HEK293 (cell line): Measurements from ENCODE around the gene ZNF219.

Experiments
- CTCF ChIA-PET: fragments of 350-600 bp; formaldehyde crosslinking; extraction: SDS; loops from one replicate; lab custom pipeline; 2021; ENCODE audit warnings: antibody characterized with exemption; lab: Yijun Ruan, JAX
- POLR2A ChIA-PET: fragments of 300-600 bp; formaldehyde crosslinking; extraction: SDS; loops from one replicate; lab custom pipeline; 2020; ENCODE audit warnings: antibody characterized with exemption, inconsistent platforms; lab: Yijun Ruan, JAX
- H3K27ac ChIP-seq: fragments of 200-500 bp; sonication (Bioruptor generic); 2 replicates; pipeline ENCODE4 v1.5.1; 2014; ENCODE audit warnings: low read depth, low read length, control low read depth, inconsistent platforms; ENCODE audit errors: extremely low read depth
- H3K36me3 ChIP-seq, 2 experiments: fragments of 200-500 bp in 1 of 2; sonication (Bioruptor generic) in 1 of 2; 1 replicate in 1 of 2; 2 replicates in 1 of 2; pipeline ENCODE4 v1.5.1; 2014 to 2017; ENCODE audit warnings: inconsistent platforms in 2 of 2, low read length in 2 of 2; ENCODE audit not compliant: control insufficient read depth in 2 of 2, insufficient read depth in 1 of 2
- H3K4me1 ChIP-seq: fragments of 200-500 bp; sonication (Bioruptor generic); 2 replicates; pipeline ENCODE4 v1.5.1; 2014; ENCODE audit warnings: mild to moderate bottlenecking, low read length, inconsistent platforms; ENCODE audit not compliant: control insufficient read depth, insufficient read depth
- H3K4me3 ChIP-seq: 2 replicates; pipeline ENCODE4 v1.5.1; 2011; ENCODE audit warnings: low read depth, mild to moderate bottlenecking, control low read depth, low read length, moderate library complexity
- H3K9me3 ChIP-seq: fragments of 200-500 bp; sonication (Bioruptor generic); 2 replicates; pipeline ENCODE4 v1.5.1; 2014; ENCODE audit warnings: low read depth, low read length, inconsistent platforms; ENCODE audit not compliant: control insufficient read depth, insufficient read depth
- ATF2 ChIP-seq: fragments of 450-650 bp; formaldehyde crosslinking; IDR thresholded peaks from 2 replicates; pipeline ENCODE4 v1.5.1; 2016; ENCODE audit warnings: missing biosample characterization, missing genetic modification characterization, low read depth
- GLIS1 ChIP-seq: fragments of 450-650 bp; formaldehyde crosslinking; IDR thresholded peaks from 2 replicates; pipeline ENCODE4 v1.5.1; 2016; ENCODE audit warnings: missing biosample characterization, missing genetic modification characterization
- GLIS2 ChIP-seq: fragments of 450-650 bp; formaldehyde crosslinking; IDR thresholded peaks from 2 replicates; pipeline ENCODE4 v1.5.1; 2016; ENCODE audit warnings: missing biosample characterization, missing genetic modification characterization
- HOXC10 ChIP-seq: sonication (generic); formaldehyde crosslinking; IDR thresholded peaks from 2 replicates; pipeline ENCODE4 v1.8.1; 2023; ENCODE audit warnings: mild to moderate bottlenecking, missing genetic modification reagents
- IKZF3 ChIP-seq: fragments of 450-650 bp; IDR thresholded peaks from 2 replicates; pipeline ENCODE4 v1.5.0; 2018; ENCODE audit warnings: missing biosample characterization, mild to moderate bottlenecking, missing genetic modification characterization, moderate library complexity
- KLF8 ChIP-seq: fragments of 450-650 bp; formaldehyde crosslinking; IDR thresholded peaks from 2 replicates; pipeline ENCODE4 v1.5.1; 2016; ENCODE audit warnings: missing biosample characterization, missing genetic modification characterization
- WT1 ChIP-seq: fragments of 450-650 bp; formaldehyde crosslinking; IDR thresholded peaks from 2 replicates; pipeline ENCODE4 v1.5.1; 2016; ENCODE audit warnings: missing biosample characterization, missing genetic modification characterization
- ZBTB17 ChIP-seq: fragments of 450-650 bp; formaldehyde crosslinking; IDR thresholded peaks from 2 replicates; pipeline ENCODE4 v1.5.1; 2016; ENCODE audit warnings: missing biosample characterization, missing genetic modification characterization
- ZBTB7A ChIP-seq: fragments of 450-650 bp; formaldehyde crosslinking; IDR thresholded peaks from 2 replicates; pipeline ENCODE4 v1.5.1; 2016; ENCODE audit warnings: low read depth, missing biosample characterization, missing genetic modification characterization
- ZNF138 ChIP-seq: fragments of 450-650 bp; formaldehyde crosslinking; IDR thresholded peaks from 2 replicates; pipeline ENCODE4 v1.5.1; 2016; ENCODE audit warnings: missing biosample characterization, missing genetic modification characterization, borderline replicate concordance
- ZNF2 ChIP-seq: fragments of 450-650 bp; formaldehyde crosslinking; IDR thresholded peaks from 2 replicates; pipeline ENCODE4 v1.5.1; 2016; ENCODE audit warnings: missing biosample characterization, missing genetic modification characterization
- ZNF214 ChIP-seq: fragments of 450-650 bp; formaldehyde crosslinking; IDR thresholded peaks from 2 replicates; pipeline ENCODE4 v1.5.1; 2017; ENCODE audit warnings: missing biosample characterization, mild to moderate bottlenecking, missing genetic modification characterization, borderline replicate concordance
- ZNF221 ChIP-seq: fragments of 450-650 bp; formaldehyde crosslinking; IDR thresholded peaks from 2 replicates; pipeline ENCODE4 v1.5.1; 2017; ENCODE audit warnings: missing biosample characterization, missing genetic modification characterization, borderline replicate concordance
- ZNF239 ChIP-seq: fragments of 450-650 bp; formaldehyde crosslinking; IDR thresholded peaks from 2 replicates; pipeline ENCODE4 v1.5.1; 2016; ENCODE audit warnings: missing biosample characterization, missing genetic modification characterization
- ZNF292 ChIP-seq: fragments of 450-650 bp; formaldehyde crosslinking; IDR thresholded peaks from 2 replicates; pipeline ENCODE4 v1.5.1; 2016; ENCODE audit warnings: low read depth, missing biosample characterization, missing genetic modification characterization, borderline replicate concordance
- ZNF404 ChIP-seq: fragments of 450-650 bp; formaldehyde crosslinking; IDR thresholded peaks from 2 replicates; pipeline ENCODE4 v1.5.1; 2017; ENCODE audit warnings: missing biosample characterization, missing genetic modification characterization
- ZNF426 ChIP-seq: fragments of 450-650 bp; formaldehyde crosslinking; IDR thresholded peaks from 2 replicates; pipeline ENCODE4 v1.5.1; 2017; ENCODE audit warnings: missing biosample characterization, missing genetic modification characterization, mild to moderate bottlenecking, inconsistent platforms, moderate library complexity
- ZNF548 ChIP-seq: fragments of 450-650 bp; formaldehyde crosslinking; IDR thresholded peaks from 2 replicates; pipeline ENCODE4 v1.5.1; 2016; ENCODE audit warnings: missing biosample characterization, missing genetic modification characterization
- ZNF610 ChIP-seq: fragments of 450-650 bp; formaldehyde crosslinking; IDR thresholded peaks from 2 replicates; pipeline ENCODE4 v1.5.1; 2016; ENCODE audit warnings: missing biosample characterization, missing genetic modification characterization, borderline replicate concordance
- ZNF629 ChIP-seq: fragments of 450-650 bp; formaldehyde crosslinking; IDR thresholded peaks from 2 replicates; pipeline ENCODE4 v1.5.1; 2017; ENCODE audit warnings: missing biosample characterization, missing genetic modification characterization
- TF ChIP-seq, protein P1 (sequence below): fragments of 450-650 bp; formaldehyde crosslinking; IDR thresholded peaks from 2 replicates; pipeline ENCODE4 v1.5.1; 2016; ENCODE audit warnings: missing biosample characterization, missing genetic modification characterization
- TF ChIP-seq, protein P2 (sequence below): fragments of 450-650 bp; formaldehyde crosslinking; IDR thresholded peaks from 2 replicates; pipeline ENCODE4 v1.5.1; 2016; ENCODE audit warnings: missing biosample characterization, missing genetic modification characterization

ZNF219 gene

GRCh38 chr14:21048638-21049037 lies 49.8 kb downstream of the ZNF219 start (continued):
- no peak for TF ChIP-seq HOXC10 (CRISPR knock-in tag)
- TF ChIP-seq ATF2 (tag by site-specific recombination) = no peak
- TF ChIP-seq ZNF629 (tag by site-specific recombination) = no peak
- TF ChIP-seq KLF8 (tag by site-specific recombination) = no peak
- TF ChIP-seq ZNF221 (tag by site-specific recombination) = no peak
- TF ChIP-seq GLIS2 (tag by site-specific recombination) = no peak
- no peak for TF ChIP-seq ZNF239 (tag by site-specific recombination)
- no peak for TF ChIP-seq WT1 (tag by site-specific recombination)
- no peak for TF ChIP-seq GLIS1 (tag by site-specific recombination)
- TF ChIP-seq, all 188 proteins: peak for 0

DNA sequence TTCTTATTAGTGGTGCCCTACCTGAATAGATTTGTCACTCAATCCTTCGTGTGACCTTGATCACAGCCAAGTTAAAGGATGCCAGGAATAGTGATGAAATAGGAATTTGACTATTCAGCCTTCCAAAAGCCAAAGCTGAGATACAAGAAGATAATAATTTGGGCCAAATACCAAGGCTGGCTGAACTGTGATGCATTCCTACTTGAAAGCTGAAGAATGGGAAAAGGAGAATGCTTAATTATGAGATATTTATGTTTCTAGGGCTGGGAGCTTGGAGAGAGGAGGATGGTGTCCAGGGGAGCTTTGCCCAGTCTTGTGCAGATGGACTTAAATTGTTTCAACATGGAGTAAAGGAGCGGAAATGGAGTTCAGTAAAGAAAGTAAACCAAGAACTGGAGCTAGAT lies 51.1 kb downstream of the ZNF219 start:
- peak; percentile 78 for TF ChIP-seq ZBTB17 (tag by site-specific recombination)
- TF ChIP-seq ZNF214 (tag by site-specific recombination) = no peak
- ChIA-PET POLR2A (interaction anchor here (1.0 to 2.1 kb wide), 2 partner anchors 24 to 45 kb away, joined by 3 to 4 read pairs; no protein-coding TSS in a partner anchor), CTCF (interaction anchor here (0.6 to 3.2 kb wide), 9 partner anchors 8 to 185 kb away, joined by 3 to 20 read pairs (median 4); partner anchors contain the start of gene ARHGEF40)
- H3K36me3 ChIP-seq = no peaks in the 10 kb centered on the region
- no peak overlapping the region for H3K27ac ChIP-seq
- H3K4me1 ChIP-seq = no peaks in the 10 kb centered on the region
- no peak overlapping the region for H3K4me3 ChIP-seq
- no peaks in the 10 kb centered on the region for H3K9me3 ChIP-seq

GRCh38 chr14:21043974-21044618 lies 54.4 kb downstream of the ZNF219 start:
- no peak overlapping the region for H3K27ac ChIP-seq
- CTCF ChIA-PET = interaction anchor here (0.6 to 7.0 kb wide), 11 partner anchors 24 to 264 kb away, joined by 3 to 206 read pairs (median 4); partner anchors contain the start of gene TMEM253
- POLR2A ChIA-PET = no interaction called here
- TF ChIP-seq ZNF138 (tag by site-specific recombination) = no peak
- no peak for TF ChIP-seq ZBTB7A (tag by site-specific recombination)
- TF ChIP-seq IKZF3 = no peak
- TF ChIP-seq ZNF404 (tag by site-specific recombination) = no peak
- TF ChIP-seq ZNF2 = no peak
- no peak for TF ChIP-seq ZNF548
- TF ChIP-seq, protein P1, sequence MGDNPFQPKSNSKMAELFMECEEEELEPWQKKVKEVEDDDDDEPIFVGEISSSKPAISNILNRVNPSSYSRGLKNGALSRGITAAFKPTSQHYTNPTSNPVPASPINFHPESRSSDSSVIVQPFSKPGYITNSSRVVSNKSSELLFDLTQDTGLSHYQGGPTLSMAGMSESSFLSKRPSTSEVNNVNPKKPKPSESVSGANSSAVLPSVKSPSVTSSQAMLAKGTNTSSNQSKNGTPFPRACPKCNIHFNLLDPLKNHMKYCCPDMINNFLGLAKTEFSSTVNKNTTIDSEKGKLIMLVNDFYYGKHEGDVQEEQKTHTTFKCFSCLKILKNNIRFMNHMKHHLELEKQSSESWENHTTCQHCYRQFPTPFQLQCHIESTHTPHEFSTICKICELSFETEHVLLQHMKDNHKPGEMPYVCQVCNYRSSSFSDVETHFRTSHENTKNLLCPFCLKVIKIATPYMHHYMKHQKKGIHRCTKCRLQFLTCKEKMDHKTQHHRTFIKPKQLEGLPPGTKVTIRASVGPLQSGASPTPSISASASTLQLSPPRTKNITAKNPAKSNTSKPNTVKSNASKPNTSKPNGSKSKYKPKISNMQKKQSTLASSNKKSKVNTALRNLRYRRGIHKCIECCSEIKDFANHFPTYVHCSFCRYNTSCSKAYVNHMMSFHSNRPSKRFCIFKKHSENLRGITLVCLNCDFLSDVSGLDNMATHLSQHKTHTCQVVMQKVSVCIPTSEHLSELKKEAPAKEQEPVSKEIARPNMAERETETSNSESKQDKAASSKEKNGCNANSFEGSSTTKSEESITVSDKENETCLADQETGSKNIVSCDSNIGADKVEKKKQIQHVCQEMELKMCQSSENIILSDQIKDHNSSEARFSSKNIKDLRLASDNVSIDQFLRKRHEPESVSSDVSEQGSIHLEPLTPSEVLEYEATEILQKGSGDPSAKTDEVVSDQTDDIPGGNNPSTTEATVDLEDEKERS (tag by site-specific recombination) = no peak
- TF ChIP-seq, protein P2, sequence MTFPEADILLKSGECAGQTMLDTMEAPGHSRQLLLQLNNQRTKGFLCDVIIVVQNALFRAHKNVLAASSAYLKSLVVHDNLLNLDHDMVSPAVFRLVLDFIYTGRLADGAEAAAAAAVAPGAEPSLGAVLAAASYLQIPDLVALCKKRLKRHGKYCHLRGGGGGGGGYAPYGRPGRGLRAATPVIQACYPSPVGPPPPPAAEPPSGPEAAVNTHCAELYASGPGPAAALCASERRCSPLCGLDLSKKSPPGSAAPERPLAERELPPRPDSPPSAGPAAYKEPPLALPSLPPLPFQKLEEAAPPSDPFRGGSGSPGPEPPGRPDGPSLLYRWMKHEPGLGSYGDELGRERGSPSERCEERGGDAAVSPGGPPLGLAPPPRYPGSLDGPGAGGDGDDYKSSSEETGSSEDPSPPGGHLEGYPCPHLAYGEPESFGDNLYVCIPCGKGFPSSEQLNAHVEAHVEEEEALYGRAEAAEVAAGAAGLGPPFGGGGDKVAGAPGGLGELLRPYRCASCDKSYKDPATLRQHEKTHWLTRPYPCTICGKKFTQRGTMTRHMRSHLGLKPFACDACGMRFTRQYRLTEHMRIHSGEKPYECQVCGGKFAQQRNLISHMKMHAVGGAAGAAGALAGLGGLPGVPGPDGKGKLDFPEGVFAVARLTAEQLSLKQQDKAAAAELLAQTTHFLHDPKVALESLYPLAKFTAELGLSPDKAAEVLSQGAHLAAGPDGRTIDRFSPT (tag by site-specific recombination) = no peak
- TF ChIP-seq ZNF426 = no peak
- TF ChIP-seq ZNF610 = no peak
- no peak for TF ChIP-seq ZNF292
- no peaks in the 10 kb centered on the region for H3K36me3 ChIP-seq
- H3K4me3 ChIP-seq = no peak overlapping the region
- no peaks in the 10 kb centered on the region for H3K4me1 ChIP-seq
- no peaks in the 10 kb centered on the region for H3K9me3 ChIP-seq
